ENCODE measurements around the gene ZNF814.

DNA sequence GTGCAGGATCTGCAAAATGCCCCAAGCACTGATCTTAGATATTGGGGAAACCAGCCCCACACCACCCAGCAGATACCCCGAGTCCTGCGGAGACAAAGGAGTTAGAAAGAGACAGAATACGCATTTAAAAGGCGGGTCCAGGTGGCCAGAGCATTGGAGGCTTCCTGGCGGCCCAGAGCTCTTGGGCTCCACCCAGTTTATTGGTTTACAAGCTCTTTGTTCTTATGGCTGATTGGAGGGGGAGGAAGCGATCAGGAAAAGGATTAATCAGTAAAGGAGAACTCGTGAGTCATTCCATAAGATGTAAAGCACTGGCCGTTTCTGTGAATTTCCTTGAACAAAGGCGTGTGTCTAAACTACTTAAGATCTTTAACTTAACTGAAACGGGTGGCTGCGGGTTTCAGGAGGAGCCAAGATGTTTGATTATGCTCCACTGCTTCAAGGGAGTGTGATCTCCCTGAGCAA, 38.3 kb downstream of the ZNF814 start:
- TF ChIP-seq, protein P1, sequence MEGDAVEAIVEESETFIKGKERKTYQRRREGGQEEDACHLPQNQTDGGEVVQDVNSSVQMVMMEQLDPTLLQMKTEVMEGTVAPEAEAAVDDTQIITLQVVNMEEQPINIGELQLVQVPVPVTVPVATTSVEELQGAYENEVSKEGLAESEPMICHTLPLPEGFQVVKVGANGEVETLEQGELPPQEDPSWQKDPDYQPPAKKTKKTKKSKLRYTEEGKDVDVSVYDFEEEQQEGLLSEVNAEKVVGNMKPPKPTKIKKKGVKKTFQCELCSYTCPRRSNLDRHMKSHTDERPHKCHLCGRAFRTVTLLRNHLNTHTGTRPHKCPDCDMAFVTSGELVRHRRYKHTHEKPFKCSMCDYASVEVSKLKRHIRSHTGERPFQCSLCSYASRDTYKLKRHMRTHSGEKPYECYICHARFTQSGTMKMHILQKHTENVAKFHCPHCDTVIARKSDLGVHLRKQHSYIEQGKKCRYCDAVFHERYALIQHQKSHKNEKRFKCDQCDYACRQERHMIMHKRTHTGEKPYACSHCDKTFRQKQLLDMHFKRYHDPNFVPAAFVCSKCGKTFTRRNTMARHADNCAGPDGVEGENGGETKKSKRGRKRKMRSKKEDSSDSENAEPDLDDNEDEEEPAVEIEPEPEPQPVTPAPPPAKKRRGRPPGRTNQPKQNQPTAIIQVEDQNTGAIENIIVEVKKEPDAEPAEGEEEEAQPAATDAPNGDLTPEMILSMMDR (IDR thresholded peaks at IDR 0.05) = no peak
- TF ChIP-seq EP300 (IDR thresholded peaks at IDR 0.05) (no peak), POLR2A (IDR thresholded peaks at IDR 0.05; ENCODE audit: low read depth) (no peak), POLR2AphosphoS5 (IDR thresholded peaks at IDR 0.05) (no peak)
